B cell (primary cell): Measurements from ENCODE around the gene IGSF9B.

Experiments
- EZH2 ChIP-seq: IDR thresholded peaks from 2 replicates; pipeline ENCODE4 v1.6.1; 2012; ENCODE audit warnings: borderline replicate concordance, low read depth, mild to moderate bottlenecking, moderate library complexity, low read length; ENCODE audit not compliant: insufficient read depth, poor library complexity, severe bottlenecking
- TF ChIP-seq, protein P1 (sequence below): fragments of 200-600 bp; IDR thresholded peaks from one replicate; pipeline ENCODE4 v1.8.0; 2022; ENCODE audit warnings: antibody characterized with exemption, mild to moderate bottlenecking

DNA sequence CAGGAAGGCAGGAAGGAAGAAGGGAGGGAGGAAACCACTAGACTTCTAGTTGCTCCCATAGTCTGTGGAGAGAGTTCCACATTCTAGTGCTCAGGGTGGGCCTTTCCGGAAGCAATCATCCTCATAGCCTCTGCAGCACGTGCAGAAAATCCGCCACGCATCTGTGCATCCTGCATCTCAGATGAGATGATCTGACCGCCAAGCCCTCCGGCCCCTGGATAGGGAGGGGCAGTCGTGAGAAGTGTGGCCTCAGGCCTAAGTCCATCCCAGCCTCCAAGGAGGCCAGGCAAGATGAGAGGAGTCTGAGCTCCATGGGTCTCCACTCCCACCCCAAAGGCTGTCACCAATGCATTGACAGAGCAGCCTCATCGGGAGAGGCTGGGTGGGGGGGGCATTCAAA is 30.4 kb upstream of the IGSF9B start:
- TF ChIP-seq, protein P1, sequence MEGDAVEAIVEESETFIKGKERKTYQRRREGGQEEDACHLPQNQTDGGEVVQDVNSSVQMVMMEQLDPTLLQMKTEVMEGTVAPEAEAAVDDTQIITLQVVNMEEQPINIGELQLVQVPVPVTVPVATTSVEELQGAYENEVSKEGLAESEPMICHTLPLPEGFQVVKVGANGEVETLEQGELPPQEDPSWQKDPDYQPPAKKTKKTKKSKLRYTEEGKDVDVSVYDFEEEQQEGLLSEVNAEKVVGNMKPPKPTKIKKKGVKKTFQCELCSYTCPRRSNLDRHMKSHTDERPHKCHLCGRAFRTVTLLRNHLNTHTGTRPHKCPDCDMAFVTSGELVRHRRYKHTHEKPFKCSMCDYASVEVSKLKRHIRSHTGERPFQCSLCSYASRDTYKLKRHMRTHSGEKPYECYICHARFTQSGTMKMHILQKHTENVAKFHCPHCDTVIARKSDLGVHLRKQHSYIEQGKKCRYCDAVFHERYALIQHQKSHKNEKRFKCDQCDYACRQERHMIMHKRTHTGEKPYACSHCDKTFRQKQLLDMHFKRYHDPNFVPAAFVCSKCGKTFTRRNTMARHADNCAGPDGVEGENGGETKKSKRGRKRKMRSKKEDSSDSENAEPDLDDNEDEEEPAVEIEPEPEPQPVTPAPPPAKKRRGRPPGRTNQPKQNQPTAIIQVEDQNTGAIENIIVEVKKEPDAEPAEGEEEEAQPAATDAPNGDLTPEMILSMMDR: no peak
- no peak for TF ChIP-seq EZH2
